H1 (cell line): ENCODE data around the gene PTBP1. TPM values are rescaled to one million over a fixed set of nuclear protein-coding genes. Genes with fewer than 3 reads are reported as not detected.

Experiments
- CTCF ChIA-PET: fragments of 300-600 bp; sonication (Branson Sonifier 250); formaldehyde crosslinking; loops from one replicate; lab custom pipeline; 2021; ENCODE audit not compliant: partially characterized antibody; lab: Charles Lee
- POLR2A ChIA-PET: fragments of 300-600 bp; sonication (Branson Sonifier 250); formaldehyde crosslinking; loops from one replicate; lab custom pipeline; 2021; ENCODE audit warnings: inconsistent platforms; ENCODE audit not compliant: partially characterized antibody; lab: Charles Lee
- DNase-seq, 2 experiments: peaks; one replicate each; pipeline versions ENCODE4 v3.0.0 to v3.0.0-alpha.2; 2010 to 2022; ENCODE audit warnings: low spot score in 2 of 2, low read depth in 1 of 2, mixed read lengths in 1 of 2
- FAIRE-seq: peaks from 2 replicates; lab custom pipeline; 2011; peaks lifted over from hg19 to GRCh38; lab: Jason Lieb, UNC
- H2AFZ ChIP-seq: 2 replicates; pipeline ENCODE4 v1.8.1; 2012; ENCODE audit warnings: low read length, inconsistent platforms
- H2AK5ac ChIP-seq: 2 replicates; pipeline ENCODE4 v1.6.1; 2013; ENCODE audit warnings: low read depth, low read length
- H2BK120ac ChIP-seq: replicated peaks from 2 replicates; pipeline ENCODE3; 2013; ENCODE audit warnings: low read depth, low read length, inconsistent platforms
- H2BK12ac ChIP-seq: 2 replicates; pipeline ENCODE4 v1.6.1; 2013; ENCODE audit warnings: low read depth, low read length
- H2BK15ac ChIP-seq: 2 replicates; pipeline ENCODE4 v1.6.1; 2013; ENCODE audit warnings: low read length
- H2BK20ac ChIP-seq: 2 replicates; pipeline ENCODE4 v1.6.1; 2013; ENCODE audit warnings: low read length
- H2BK5ac ChIP-seq: 2 replicates; pipeline ENCODE4 v1.6.1; 2013; ENCODE audit warnings: low read depth, low read length
- H3K14ac ChIP-seq: 2 replicates; pipeline ENCODE4 v1.6.1; 2013; ENCODE audit warnings: inconsistent platforms; ENCODE audit not compliant: insufficient read length
- H3K18ac ChIP-seq: 2 replicates; pipeline ENCODE4 v1.6.1; 2013; ENCODE audit warnings: low read length; ENCODE audit errors: extremely low read depth
- H3K23ac ChIP-seq: 2 replicates; pipeline ENCODE4 v1.6.1; 2013; ENCODE audit warnings: inconsistent platforms; ENCODE audit not compliant: insufficient read length
- H3K23me2 ChIP-seq: 2 replicates; pipeline ENCODE4 v1.6.1; 2013; ENCODE audit warnings: low read depth, low read length
- H3K27ac ChIP-seq: 2 replicates; pipeline ENCODE4 v1.6.1; 2011; ENCODE audit warnings: low read depth, low read length, inconsistent platforms
- H3K27me3 ChIP-seq, 4 experiments: replicated peaks in 1 of 4; 1 replicate in 1 of 4; 2 replicates in 3 of 4; pipeline versions ENCODE4 v1.6.1 to v1.8.1; 2011 to 2013; ENCODE audit warnings: low read length in 3 of 4, mild to moderate bottlenecking in 3 of 4, inconsistent platforms in 2 of 4, mixed read lengths in 2 of 4, moderate library complexity in 1 of 4; ENCODE audit not compliant: control insufficient read depth in 3 of 4, insufficient read depth in 3 of 4; ENCODE audit errors: extremely low read depth in 1 of 4
- H3K36me3 ChIP-seq, 4 experiments: 2 replicates each; pipeline versions ENCODE4 v1.6.1 to v1.8.1; 2011 to 2013; ENCODE audit warnings: mild to moderate bottlenecking in 4 of 4, low read length in 3 of 4, moderate library complexity in 2 of 4, control low read depth in 1 of 4, inconsistent platforms in 1 of 4; ENCODE audit not compliant: insufficient read depth in 4 of 4, control insufficient read depth in 2 of 4
- H3K4ac ChIP-seq: replicated peaks from 2 replicates; pipeline ENCODE3; 2013; ENCODE audit warnings: low read length, low read depth, mixed read lengths, inconsistent platforms; ENCODE audit not compliant: insufficient read length
- H3K4me1 ChIP-seq, 4 experiments: replicated peaks in 1 of 4; 1 replicate in 1 of 4; 2 replicates in 3 of 4; pipeline versions ENCODE4 v1.6.1 to v1.8.1; 2011 to 2013; ENCODE audit warnings: low read length in 3 of 4, inconsistent platforms in 2 of 4, mixed read lengths in 1 of 4; ENCODE audit not compliant: insufficient read depth in 4 of 4, control insufficient read depth in 3 of 4
- H3K4me2 ChIP-seq, 2 experiments: 2 replicates each; pipeline versions ENCODE4 v1.6.1 to v1.8.1; 2011 to 2013; ENCODE audit warnings: low read depth in 2 of 2, low read length in 2 of 2, control low read depth in 1 of 2, inconsistent platforms in 1 of 2, mild to moderate bottlenecking in 1 of 2; ENCODE audit not compliant: insufficient read depth in 1 of 2
- H3K4me3 ChIP-seq, 4 experiments: fragments of 200-600, 300-600 bp in 1 of 4; sonication (generic), shearing (Covaris generic), sonication (Bioruptor Twin) in 1 of 4; 2 replicates each; pipeline versions ENCODE4 v1.5.1 to v1.8.1; 2011 to 2016; ENCODE audit warnings: low read length in 4 of 4, low read depth in 3 of 4, control low read depth in 2 of 4, inconsistent platforms in 2 of 4, mild to moderate bottlenecking in 2 of 4, mixed read lengths in 1 of 4, moderate library complexity in 1 of 4; ENCODE audit not compliant: insufficient read depth in 2 of 4; ENCODE audit errors: extremely low read depth in 1 of 4
- H3K56ac ChIP-seq: replicated peaks from 2 replicates; pipeline ENCODE3; 2013; ENCODE audit warnings: low read depth, mild to moderate bottlenecking, mixed read lengths, low read length, inconsistent platforms; ENCODE audit not compliant: insufficient read length
- H3K79me1 ChIP-seq: 2 replicates; pipeline ENCODE4 v1.6.1; 2013; ENCODE audit warnings: low read depth, low read length, control low read depth
- H3K79me2 ChIP-seq, 2 experiments: 2 replicates each; pipeline versions ENCODE4 v1.6.1 to v1.8.1; 2012 to 2013; ENCODE audit warnings: low read length in 2 of 2, mild to moderate bottlenecking in 2 of 2, inconsistent platforms in 1 of 2; ENCODE audit not compliant: insufficient read depth in 2 of 2, control insufficient read depth in 1 of 2
- H3K9ac ChIP-seq, 4 experiments: replicated peaks in 1 of 4; 1 replicate in 1 of 4; 2 replicates in 3 of 4; pipeline versions ENCODE4 v1.6.1 to v1.8.1; 2011 to 2013; ENCODE audit warnings: low read depth in 3 of 4, low read length in 3 of 4, control low read depth in 2 of 4, mild to moderate bottlenecking in 2 of 4, moderate library complexity in 2 of 4, inconsistent platforms in 1 of 4; ENCODE audit errors: extremely low read depth in 1 of 4
- H3K9me3 ChIP-seq, 2 experiments: 2 replicates each; pipeline versions ENCODE4 v1.6.1 to v1.8.1; 2012 to 2013; ENCODE audit warnings: mild to moderate bottlenecking in 2 of 2, moderate library complexity in 2 of 2, control low read depth in 1 of 2, inconsistent platforms in 1 of 2, low read depth in 1 of 2, low read length in 1 of 2, mixed read lengths in 1 of 2; ENCODE audit not compliant: insufficient read depth in 2 of 2
- H4K20me1 ChIP-seq, 2 experiments: replicated peaks in 1 of 2; 2 replicates each; pipeline versions ENCODE3 to v1.8.1; 2011 to 2013; ENCODE audit warnings: inconsistent platforms in 2 of 2, low read length in 2 of 2, mild to moderate bottlenecking in 1 of 2; ENCODE audit not compliant: insufficient read depth in 2 of 2, control insufficient read depth in 1 of 2
- H4K5ac ChIP-seq: 2 replicates; pipeline ENCODE4 v1.6.1; 2013; ENCODE audit warnings: low read length, low read depth, mixed read lengths, inconsistent platforms; ENCODE audit not compliant: insufficient read length
- H4K8ac ChIP-seq: 2 replicates; pipeline ENCODE4 v1.8.0; 2013; ENCODE audit warnings: mild to moderate bottlenecking, moderate library complexity, low read length, inconsistent platforms; ENCODE audit not compliant: insufficient read depth; ENCODE audit errors: extremely low read depth
- H4K91ac ChIP-seq: replicated peaks from 2 replicates; pipeline ENCODE3; 2013; ENCODE audit warnings: low read length, mixed read lengths, inconsistent platforms; ENCODE audit not compliant: insufficient read length
- ATF2 ChIP-seq: IDR thresholded peaks from 2 replicates; pipeline ENCODE4 v1.6.1; 2012; ENCODE audit warnings: low read length, inconsistent platforms
- EZH2 ChIP-seq: fragments of 200-600 bp; sonication (generic); IDR thresholded peaks from 2 replicates; pipeline ENCODE4 v1.7.1; 2012; ENCODE audit warnings: low read depth, mild to moderate bottlenecking, moderate library complexity, low read length, inconsistent platforms; ENCODE audit not compliant: severe bottlenecking
- JUN ChIP-seq: IDR thresholded peaks from 2 replicates; pipeline ENCODE4 v1.6.1; 2011; ENCODE audit warnings: low read depth, mild to moderate bottlenecking, improper control_type of control experiment, low read length
- RXRA ChIP-seq: IDR thresholded peaks from 2 replicates; pipeline ENCODE4 v1.6.1; 2011; ENCODE audit warnings: low read depth, mild to moderate bottlenecking, low read length, moderate library complexity; ENCODE audit not compliant: insufficient read depth
- SIX5 ChIP-seq: IDR thresholded peaks from 2 replicates; pipeline ENCODE4 v1.6.1; 2011; ENCODE audit warnings: mild to moderate bottlenecking, low read depth, low read length
- SP1 ChIP-seq: IDR thresholded peaks from 2 replicates; pipeline ENCODE4 v1.6.1; 2011; ENCODE audit warnings: low read depth, low read length
- WGBS, 2 experiments: shearing (Covaris generic) in 1 of 2; methylation state at CpG; one replicate each; pipeline versions ENCODE4 v1.1.6 to v1.1.7; 2013 to 2015; ENCODE audit warnings: low lambda C conversion rate in 2 of 2, mixed read lengths in 2 of 2, inconsistent platforms in 1 of 2, low coverage in 1 of 2, missing lambda C conversion rate in 1 of 2; ENCODE audit not compliant: insufficient replicate concordance in 2 of 2, insufficient coverage in 1 of 2, insufficient read length in 1 of 2; ENCODE audit errors: extremely low coverage in 1 of 2, missing lambda C conversion rate in 1 of 2; 5-methylcytosine and 5-hydroxymethylcytosine counted together
- polyA plus RNA-seq, 7 experiments: library from polyadenylated mRNA; depleted of rRNA in 3 of 7; stranded (reverse) in 5 of 7; unstranded in 2 of 7; fragments of >200 nt in 5 of 7; fragments of 200-250 nt in 2 of 7; gene quantifications; 1 replicate in 5 of 7; 2 replicates in 1 of 7; 4 replicates in 1 of 7; pipeline versions ENCODE4 v1.2.1 to v1.2.3, GENCODE V29; 2011 to 2013; ENCODE audit warnings: missing spikeins in 2 of 7, mixed read lengths in 2 of 7
- total RNA-seq: library from RNA; stranded (reverse); fragmentation: NEBNext Ultra II Directional; extraction: Animal tissue kit (Norgen Biotek cat#: 25700); gene quantifications from 2 replicates; pipeline ENCODE4 v1.2.1, GENCODE V29; 2021
- TF ChIP-seq, protein P1 (sequence below): IDR thresholded peaks from 2 replicates; pipeline ENCODE4 v1.6.1; 2012; ENCODE audit warnings: inconsistent platforms

The PTBP1 gene
- total and polyA plus RNA-seq, 2 of the 8 experiments (the other 6 are each of a cell fraction or from before 2014, with no cell fraction given) = 528 to 888 TPM

GRCh38 chr19:831407-832369, 34.4 kb downstream of the PTBP1 start:
- CTCF ChIA-PET = interaction anchor here (0.6 to 1.7 kb wide), 6 partner anchors 7 to 810 kb away, joined by 3 to 4 read pairs (median 3); no protein-coding TSS in a partner anchor
- H2AFZ ChIP-seq = no peak overlapping the region
- H2BK12ac ChIP-seq = no peak overlapping the region
- no peaks in the 10 kb centered on the region for H3K9me3 ChIP-seq
- H3K18ac ChIP-seq = no peak overlapping the region
- no peak for FAIRE-seq
- no peak overlapping the region for H3K4ac ChIP-seq
- H3K27ac ChIP-seq = no peak overlapping the region
- H2BK20ac ChIP-seq = no peak overlapping the region
- no peak overlapping the region for H3K4me3 ChIP-seq
- no peaks in the 10 kb centered on the region for H3K79me1 ChIP-seq
- no peak for DNase-seq
- H3K79me2 ChIP-seq = no peaks in the 10 kb centered on the region
- no peak overlapping the region for H3K9ac ChIP-seq
- H3K23ac ChIP-seq = no peak overlapping the region
- H3K27me3 ChIP-seq = no peaks in the 10 kb centered on the region
- no peak overlapping the region for H2BK5ac ChIP-seq
- H2AK5ac ChIP-seq = no peak overlapping the region
- POLR2A ChIA-PET = interaction anchor here (1.1 to 1.8 kb wide), 3 partner anchors 12 to 19 kb away, joined by 3 to 4 read pairs (median 4); no protein-coding TSS in a partner anchor
- H2BK120ac ChIP-seq = no peak overlapping the region
- TF ChIP-seq RXRA (no peak), EZH2 (no peak), JUN (no peak), ATF2 (no peak), SIX5 (no peak), SP1 (no peak)
- TF ChIP-seq, protein P1, sequence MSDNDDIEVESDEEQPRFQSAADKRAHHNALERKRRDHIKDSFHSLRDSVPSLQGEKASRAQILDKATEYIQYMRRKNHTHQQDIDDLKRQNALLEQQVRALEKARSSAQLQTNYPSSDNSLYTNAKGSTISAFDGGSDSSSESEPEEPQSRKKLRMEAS = no peak
- no peak overlapping the region for H3K56ac ChIP-seq
- H2BK15ac ChIP-seq = no peak overlapping the region
- no peaks in the 10 kb centered on the region for H4K20me1 ChIP-seq
- no peaks in the 10 kb centered on the region for H3K23me2 ChIP-seq
- H4K8ac ChIP-seq = 0 out of 2 replicates have a peak overlapping the region, but pooled peaks have one; percentile 51
- WGBS, 2 experiments = 87% methylated on average over 22 of the region's 38 CpGs; no CpG with 5 or more reads in 1 of the 2 experiments
- H3K4me1 ChIP-seq = no peaks in the 10 kb centered on the region
- H4K91ac ChIP-seq = no peak overlapping the region
- H3K36me3 ChIP-seq = no peaks in the 10 kb centered on the region
- H4K5ac ChIP-seq = no peak overlapping the region
- no peak overlapping the region for H3K4me2 ChIP-seq
- H3K14ac ChIP-seq = no peak overlapping the region
